ENCODE data around the gene DAB2.

Gene DAB2

DNA sequence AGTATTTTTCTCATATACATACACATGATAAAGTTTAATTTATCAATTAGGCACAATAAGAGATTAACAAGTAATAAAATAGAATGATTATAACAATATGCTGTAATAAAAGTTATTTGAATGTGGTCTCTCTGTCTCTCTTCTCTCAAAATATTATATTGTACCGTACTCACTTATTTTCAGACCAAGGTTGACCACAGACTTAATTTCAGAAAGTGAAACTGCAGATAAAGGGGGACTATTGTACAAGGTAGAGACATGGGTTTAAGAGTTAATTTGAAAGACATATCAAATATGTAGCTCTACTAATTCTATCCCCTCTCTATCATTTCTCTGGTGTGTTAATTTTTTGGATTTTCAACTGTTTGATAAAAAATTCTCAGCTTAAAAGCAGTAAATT, 40.5 kb downstream of the DAB2 start:
- Histone ChIP-seq H3K36me3 (ENCODE audit: control insufficient read depth, low read length) (no peaks in the 10 kb centered on the region), H3K27ac (ENCODE audit: low read depth, low read length) (no peak overlapping the region), H3K4me3 (ENCODE audit: low read length) (no peak overlapping the region), H3K9me3 (ENCODE audit: control insufficient read depth, insufficient read depth, low read length) (no peaks in the 10 kb centered on the region), H3K4me2 (ENCODE audit: low read length) (no peak overlapping the region), H3K79me2 (ENCODE audit: control insufficient read depth, low read length) (no peaks in the 10 kb centered on the region), H3K4me1 (ENCODE audit: control insufficient read depth, low read length) (no peaks in the 10 kb centered on the region), H3K9me2 (replicated peaks; ENCODE audit: control insufficient read depth, low read length) (no peaks in the 10 kb centered on the region), H3K27me3 (ENCODE audit: control insufficient read depth, low read length) (no peaks in the 10 kb centered on the region), H4K20me1 (ENCODE audit: control insufficient read depth, insufficient read depth, low read depth, low read length) (no peaks in the 10 kb centered on the region), H3F3A (ENCODE audit: control insufficient read depth, insufficient read depth) (no peaks in the 10 kb centered on the region)
- TF ChIP-seq EZH2phosphoT487 (IDR thresholded peaks at IDR 0.05; ENCODE audit: borderline replicate concordance, low read length), result no peak
- TF ChIP-seq, protein P1, sequence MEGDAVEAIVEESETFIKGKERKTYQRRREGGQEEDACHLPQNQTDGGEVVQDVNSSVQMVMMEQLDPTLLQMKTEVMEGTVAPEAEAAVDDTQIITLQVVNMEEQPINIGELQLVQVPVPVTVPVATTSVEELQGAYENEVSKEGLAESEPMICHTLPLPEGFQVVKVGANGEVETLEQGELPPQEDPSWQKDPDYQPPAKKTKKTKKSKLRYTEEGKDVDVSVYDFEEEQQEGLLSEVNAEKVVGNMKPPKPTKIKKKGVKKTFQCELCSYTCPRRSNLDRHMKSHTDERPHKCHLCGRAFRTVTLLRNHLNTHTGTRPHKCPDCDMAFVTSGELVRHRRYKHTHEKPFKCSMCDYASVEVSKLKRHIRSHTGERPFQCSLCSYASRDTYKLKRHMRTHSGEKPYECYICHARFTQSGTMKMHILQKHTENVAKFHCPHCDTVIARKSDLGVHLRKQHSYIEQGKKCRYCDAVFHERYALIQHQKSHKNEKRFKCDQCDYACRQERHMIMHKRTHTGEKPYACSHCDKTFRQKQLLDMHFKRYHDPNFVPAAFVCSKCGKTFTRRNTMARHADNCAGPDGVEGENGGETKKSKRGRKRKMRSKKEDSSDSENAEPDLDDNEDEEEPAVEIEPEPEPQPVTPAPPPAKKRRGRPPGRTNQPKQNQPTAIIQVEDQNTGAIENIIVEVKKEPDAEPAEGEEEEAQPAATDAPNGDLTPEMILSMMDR (IDR thresholded peaks at IDR 0.05; ENCODE audit: low read depth, low read length, poor library complexity, severe bottlenecking), result no peak

DNA sequence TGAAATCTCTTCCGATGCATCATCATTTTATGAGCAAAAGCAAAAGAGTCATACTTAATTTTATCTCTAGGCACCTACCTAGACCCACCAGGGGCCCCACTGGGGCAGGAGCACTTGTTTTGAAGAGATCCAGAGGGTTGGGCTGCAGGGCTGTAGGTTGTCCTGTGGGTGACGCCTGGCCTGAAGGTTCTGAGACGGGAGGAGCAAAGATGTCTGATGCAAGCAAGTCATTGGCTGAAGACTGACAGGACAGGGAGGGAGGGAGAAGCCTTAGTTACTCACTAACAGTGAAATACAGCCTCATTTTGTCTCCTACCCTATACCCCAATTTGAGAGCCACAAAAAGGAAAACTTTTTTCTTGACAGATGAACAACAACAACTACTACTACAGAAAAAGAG, 43.4 kb downstream of the DAB2 start:
- Histone ChIP-seq H3K4me1 (ENCODE audit: control insufficient read depth, low read length) (no peaks in the 10 kb centered on the region), H4K20me1 (ENCODE audit: control insufficient read depth, insufficient read depth, low read depth, low read length) (no peaks in the 10 kb centered on the region), H3K36me3 (ENCODE audit: control insufficient read depth, low read length) (no peaks in the 10 kb centered on the region), H3K9me2 (replicated peaks; ENCODE audit: control insufficient read depth, low read length) (no peaks in the 10 kb centered on the region), H3K4me2 (ENCODE audit: low read length) (no peak overlapping the region), H3K27ac (ENCODE audit: low read depth, low read length) (no peak overlapping the region), H3K4me3 (ENCODE audit: low read length) (no peak overlapping the region), H3F3A (ENCODE audit: control insufficient read depth, insufficient read depth) (no peaks in the 10 kb centered on the region), H3K79me2 (ENCODE audit: control insufficient read depth, low read length) (no peaks in the 10 kb centered on the region), H3K9me3 (ENCODE audit: control insufficient read depth, insufficient read depth, low read length) (no peaks in the 10 kb centered on the region), H3K27me3 (ENCODE audit: control insufficient read depth, low read length) (no peaks in the 10 kb centered on the region)
- TF ChIP-seq, protein P1 (IDR thresholded peaks at IDR 0.05; ENCODE audit: low read depth, low read length, poor library complexity, severe bottlenecking), result no peak
- no peak for TF ChIP-seq EZH2phosphoT487 (IDR thresholded peaks at IDR 0.05; ENCODE audit: borderline replicate concordance, low read length)

DNA sequence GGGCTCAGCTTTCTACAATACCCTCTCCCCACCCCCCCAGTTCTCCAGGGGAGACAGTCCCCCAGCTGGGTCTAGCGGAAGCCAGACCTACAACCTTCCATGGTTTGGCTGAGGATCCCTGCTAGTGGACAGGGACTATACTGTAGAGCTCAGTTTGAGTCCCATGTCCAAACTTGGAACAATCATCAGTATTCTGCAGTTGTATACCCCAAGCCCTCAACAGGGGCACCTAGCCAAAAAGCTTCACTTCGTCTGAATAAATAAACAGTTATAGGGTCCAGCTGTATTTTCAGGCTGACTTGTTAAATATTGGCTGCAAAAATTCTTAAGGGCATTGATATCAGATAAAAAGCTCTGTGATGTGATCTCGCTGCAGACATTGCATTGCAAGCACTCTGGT, 45.1 kb downstream of the DAB2 start:
- H4K20me1 ChIP-seq (ENCODE audit: control insufficient read depth, insufficient read depth, low read depth, low read length), result no peaks in the 10 kb centered on the region
- H3K4me2 ChIP-seq (ENCODE audit: low read length), result no peak overlapping the region
- no peaks in the 10 kb centered on the region for H3K79me2 ChIP-seq (ENCODE audit: control insufficient read depth, low read length)
- H3K27ac ChIP-seq (ENCODE audit: low read depth, low read length), result no peak overlapping the region
- H3F3A ChIP-seq (ENCODE audit: control insufficient read depth, insufficient read depth), result no peaks in the 10 kb centered on the region
- H3K9me2 ChIP-seq (replicated peaks; ENCODE audit: control insufficient read depth, low read length), result no peaks in the 10 kb centered on the region
- H3K36me3 ChIP-seq (ENCODE audit: control insufficient read depth, low read length), result no peaks in the 10 kb centered on the region
- H3K9me3 ChIP-seq (ENCODE audit: control insufficient read depth, insufficient read depth, low read length), result no peaks in the 10 kb centered on the region
- H3K27me3 ChIP-seq (ENCODE audit: control insufficient read depth, low read length), result no peaks in the 10 kb centered on the region
- TF ChIP-seq, protein P1 (IDR thresholded peaks at IDR 0.05; ENCODE audit: low read depth, low read length, poor library complexity, severe bottlenecking), result no peak
- TF ChIP-seq EZH2phosphoT487 (IDR thresholded peaks at IDR 0.05; ENCODE audit: borderline replicate concordance, low read length), result no peak
- H3K4me3 ChIP-seq (ENCODE audit: low read length), result no peak overlapping the region
- no peaks in the 10 kb centered on the region for H3K4me1 ChIP-seq (ENCODE audit: control insufficient read depth, low read length)

DNA sequence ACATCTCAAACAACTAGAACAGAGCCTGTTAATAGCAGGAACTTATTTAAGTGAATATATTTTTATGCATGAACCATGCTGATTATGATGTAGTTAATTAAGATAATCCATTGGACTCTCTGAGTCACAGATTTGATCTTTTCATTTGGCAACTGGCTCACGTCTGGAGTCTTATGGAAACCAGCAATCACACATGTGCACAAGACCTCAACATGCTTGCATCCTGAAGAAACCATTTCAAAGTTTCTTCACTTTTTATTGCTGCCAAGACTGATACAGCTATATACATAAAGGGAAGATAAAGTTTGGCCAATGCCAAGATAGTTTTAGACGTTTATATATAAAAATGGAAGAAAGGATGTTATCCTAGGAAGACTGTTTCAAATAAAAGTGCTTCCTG, 47.2 kb downstream of the DAB2 start:
- TF ChIP-seq, protein P1 (IDR thresholded peaks at IDR 0.05; ENCODE audit: low read depth, low read length, poor library complexity, severe bottlenecking), result no peak
- no peak for TF ChIP-seq EZH2phosphoT487 (IDR thresholded peaks at IDR 0.05; ENCODE audit: borderline replicate concordance, low read length)
- Histone ChIP-seq H3K27me3 (ENCODE audit: control insufficient read depth, low read length) (no peaks in the 10 kb centered on the region), H3F3A (ENCODE audit: control insufficient read depth, insufficient read depth) (no peaks in the 10 kb centered on the region), H3K27ac (ENCODE audit: low read depth, low read length) (no peak overlapping the region), H3K9me3 (ENCODE audit: control insufficient read depth, insufficient read depth, low read length) (no peaks in the 10 kb centered on the region), H3K4me2 (ENCODE audit: low read length) (no peak overlapping the region), H3K36me3 (ENCODE audit: control insufficient read depth, low read length) (no peaks in the 10 kb centered on the region), H3K4me3 (ENCODE audit: low read length) (no peak overlapping the region), H3K9me2 (replicated peaks; ENCODE audit: control insufficient read depth, low read length) (no peaks in the 10 kb centered on the region), H3K79me2 (ENCODE audit: control insufficient read depth, low read length) (no peaks in the 10 kb centered on the region), H3K4me1 (ENCODE audit: control insufficient read depth, low read length) (no peaks in the 10 kb centered on the region), H4K20me1 (ENCODE audit: control insufficient read depth, insufficient read depth, low read depth, low read length) (no peaks in the 10 kb centered on the region)
